Breast epithelium (tissue), 3 donors: ENCODE results near the gene C22orf31.

Experiments
- CTCF ChIP-seq, 3 donors: fragments of 450-650 bp; IDR thresholded peaks; one replicate each; pipeline ENCODE4 v1.5.1; 2016 to 2017; ENCODE audit warnings: antibody characterized with exemption in 3 of 3, mild to moderate bottlenecking in 3 of 3, moderate library complexity in 3 of 3
- POLR2A ChIP-seq: fragments of 450-650 bp; IDR thresholded peaks from one replicate; pipeline ENCODE4 v1.6.1; 2016; ENCODE audit warnings: antibody characterized with exemption, mild to moderate bottlenecking, moderate library complexity

- no peak for TF ChIP-seq CTCF (IDR thresholded peaks at IDR 0.05)
- TF ChIP-seq POLR2A: no peak
Measured at GRCh38 chr22:29081517-29082236, 20.0 kb upstream of the C22orf31 start.
